Brain pericyte (primary cell): Measurements from ENCODE around the gene MOGAT3.

Experiments
- DNase-seq: peaks from one replicate; pipeline ENCODE4 v3.0.0-alpha.2; 2012; ENCODE audit warnings: low read depth, low spot score

MOGAT3 gene

DNA sequence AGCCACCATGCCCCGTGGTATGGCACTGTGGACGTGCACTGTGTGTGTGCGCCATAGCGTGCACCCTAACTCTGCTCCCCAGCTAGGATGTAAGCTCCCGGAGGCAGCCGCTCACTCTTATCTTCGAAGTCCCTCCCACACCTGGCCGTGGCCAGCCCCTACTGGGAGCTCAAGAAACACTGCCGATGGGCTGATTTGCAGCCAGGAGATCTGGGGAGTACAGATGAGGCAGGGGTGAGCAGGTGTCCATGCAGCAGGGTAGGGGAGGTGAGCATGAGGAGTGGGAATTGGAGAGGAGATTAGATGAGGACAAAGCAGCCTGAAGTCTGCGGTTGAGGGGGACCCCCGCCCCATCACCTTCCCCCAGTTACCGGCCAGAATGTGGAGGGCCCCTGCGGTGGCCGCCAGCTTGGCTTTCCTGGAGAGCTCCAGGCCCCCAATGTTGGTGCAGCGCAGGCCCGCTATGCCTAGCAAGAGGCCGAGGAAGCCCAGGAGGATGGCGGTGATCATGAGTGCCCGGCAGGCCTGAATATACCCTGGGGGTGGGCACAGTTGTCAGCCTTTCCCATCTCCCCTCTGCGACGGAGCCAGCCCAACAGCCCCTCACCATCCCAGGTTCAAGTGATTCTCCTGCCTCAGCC, 33.2 kb upstream of the MOGAT3 start:
- DNase-seq = no peak

DNA sequence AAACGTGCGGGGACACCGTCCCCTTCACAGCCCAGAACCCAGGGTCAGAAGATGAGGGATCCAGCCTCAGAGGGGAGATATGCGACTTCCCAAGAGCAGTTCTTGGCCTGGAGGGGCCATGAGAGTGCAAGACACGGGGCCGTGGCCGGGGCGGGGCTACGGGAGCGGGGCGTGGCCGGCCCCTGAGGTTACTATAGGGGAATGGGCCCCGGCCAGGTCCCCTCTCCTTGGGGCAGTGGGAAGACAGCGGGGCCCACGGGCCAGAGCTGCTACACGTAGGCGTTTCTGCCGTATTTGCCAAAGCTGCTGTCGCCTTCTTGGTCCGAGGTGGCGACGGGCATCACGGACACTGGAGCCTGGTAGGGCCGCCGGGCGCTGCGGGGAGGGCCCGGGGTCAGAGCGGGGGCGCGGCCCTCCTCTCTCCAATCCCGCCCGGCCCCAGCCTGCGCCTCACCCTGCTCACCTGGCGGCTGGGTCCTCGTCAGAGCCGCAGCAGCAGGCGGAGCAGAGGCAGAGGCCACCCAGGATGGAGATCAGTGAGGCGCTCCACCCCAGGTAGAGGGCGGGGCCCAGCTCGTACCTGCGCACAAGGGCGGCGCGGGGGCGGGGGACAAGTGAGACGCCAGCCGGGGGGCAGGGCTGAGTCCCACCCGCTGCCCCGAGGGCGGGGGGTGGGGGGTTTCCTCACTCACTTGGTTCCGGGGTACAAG, 31.5 kb upstream of the MOGAT3 start:
- no peak for DNase-seq

DNA sequence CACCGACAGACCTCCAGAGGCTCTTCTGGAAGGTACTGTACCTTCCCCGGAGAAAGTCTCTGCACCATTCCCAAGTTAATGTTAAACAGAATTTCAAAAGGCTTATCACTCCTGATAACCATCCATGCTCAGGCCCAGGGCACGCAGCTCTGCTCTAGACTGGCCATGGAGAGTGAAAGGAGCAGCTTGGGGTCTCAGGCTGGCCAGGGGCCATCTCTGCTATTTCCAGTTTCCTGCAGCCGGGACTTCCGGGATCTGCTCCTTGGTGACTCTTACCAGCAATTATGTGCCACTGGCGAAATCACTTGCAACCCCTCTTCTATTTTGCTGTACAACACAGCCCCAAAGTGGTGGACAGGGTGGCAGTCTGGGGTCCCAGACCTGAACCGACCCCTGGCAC, 30.8 kb upstream of the MOGAT3 start:
- no peak for DNase-seq

DNA sequence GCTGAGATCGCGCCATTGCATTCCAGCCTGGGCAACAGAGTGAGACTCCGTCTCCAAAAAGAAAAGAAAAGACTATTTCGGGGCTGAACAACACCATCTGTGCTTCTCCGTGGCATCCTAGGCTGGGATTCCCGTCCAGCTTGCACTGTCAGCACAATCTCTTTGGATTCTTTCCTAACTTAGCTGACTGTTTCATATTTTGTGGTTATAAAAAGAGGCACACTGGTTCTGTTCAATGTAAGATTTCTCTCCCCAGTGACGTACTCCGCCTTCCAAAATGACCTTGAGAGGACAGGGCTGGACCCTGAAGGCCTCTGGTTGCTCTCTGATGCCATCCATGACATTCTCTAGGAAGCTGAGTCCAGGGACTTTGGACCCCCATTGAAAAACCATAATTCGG, 25.9 kb upstream of the MOGAT3 start:
- no peak for DNase-seq

DNA sequence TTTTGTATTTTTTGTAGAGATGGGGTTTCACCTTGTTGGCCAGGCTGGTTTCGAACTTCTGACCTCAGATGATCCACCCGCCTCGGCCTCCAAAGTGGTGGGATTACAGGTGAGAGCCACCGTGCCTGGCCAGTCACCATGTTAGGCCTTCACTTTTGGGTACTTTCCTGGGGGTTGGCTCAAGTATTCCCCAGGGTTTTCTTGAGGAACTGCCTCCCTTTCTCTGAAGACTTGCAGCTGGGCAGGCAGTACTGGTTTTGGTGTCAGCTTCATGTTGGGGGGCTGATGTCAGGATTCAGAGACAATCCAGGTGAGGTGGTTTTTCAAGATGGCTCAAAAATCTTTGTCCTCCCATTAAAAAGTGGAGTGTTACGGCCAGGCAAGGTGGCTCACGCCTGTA, 24.8 kb upstream of the MOGAT3 start:
- no peak for DNase-seq

DNA sequence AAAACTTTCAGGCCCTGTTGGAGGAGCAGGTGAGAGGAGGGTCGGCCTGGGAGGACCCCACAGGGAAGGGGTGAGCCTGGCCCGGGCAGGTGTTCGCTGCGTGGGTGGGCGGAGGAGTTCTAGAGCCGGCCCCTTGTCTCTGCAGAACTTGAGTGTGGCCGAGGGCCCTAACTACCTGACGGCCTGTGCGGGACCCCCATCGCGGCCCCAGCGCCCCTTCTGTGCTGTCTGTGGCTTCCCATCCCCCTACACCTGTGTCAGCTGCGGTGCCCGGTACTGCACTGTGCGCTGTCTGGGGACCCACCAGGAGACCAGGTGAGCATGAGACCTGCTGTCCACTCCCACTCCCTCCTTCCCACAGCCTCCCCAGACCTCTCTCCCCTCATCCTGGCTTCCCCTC, 22.7 kb upstream of the MOGAT3 start:
- no peak for DNase-seq

DNA sequence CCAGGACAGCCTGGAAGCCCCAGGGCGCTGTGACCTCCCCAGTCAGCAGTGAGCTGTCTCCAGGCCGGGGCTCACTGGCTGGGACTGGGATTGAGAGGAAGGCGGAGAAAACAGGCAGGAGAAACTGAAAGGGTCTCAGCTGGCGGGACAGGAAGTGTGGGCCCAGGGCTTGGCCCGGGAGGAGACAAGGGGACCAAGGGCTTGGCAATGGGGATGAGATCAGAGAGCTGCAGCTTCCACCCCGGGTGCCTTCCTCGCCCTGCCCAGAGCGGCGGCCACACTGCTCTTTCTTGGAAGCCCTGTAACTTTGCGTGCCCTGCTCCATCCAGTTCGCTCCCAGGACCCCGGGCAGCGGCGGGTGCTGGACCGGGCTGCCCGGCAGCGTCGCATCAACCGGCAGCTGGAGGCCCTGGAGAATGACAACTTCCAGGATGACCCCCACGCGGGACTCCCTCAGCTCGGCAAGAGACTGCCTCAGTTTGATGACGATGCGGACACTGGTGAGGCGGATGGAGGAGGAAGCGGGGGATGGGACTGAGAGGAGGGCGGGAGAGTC, 21.5 kb upstream of the MOGAT3 start:
- no peak for DNase-seq

DNA sequence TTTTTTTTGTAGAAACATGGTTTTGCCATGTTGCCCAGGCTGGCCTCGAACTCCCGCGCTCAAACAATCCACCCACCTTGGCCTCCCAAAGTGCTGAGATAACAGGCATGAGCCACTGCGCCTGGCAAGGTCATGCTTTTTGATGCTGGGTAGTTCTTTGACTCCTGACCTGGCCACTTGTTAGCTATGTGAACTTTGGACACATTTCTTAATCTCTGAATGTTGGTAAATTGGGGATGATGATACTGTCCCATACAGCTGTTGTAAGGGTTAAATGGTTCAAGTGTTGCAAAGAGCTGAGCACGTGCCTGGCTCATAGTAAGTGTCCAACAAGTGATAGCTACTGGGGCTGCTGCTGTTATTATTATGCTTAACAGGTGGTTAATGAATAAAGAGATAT, 19.5 kb upstream of the MOGAT3 start:
- no peak for DNase-seq

DNA sequence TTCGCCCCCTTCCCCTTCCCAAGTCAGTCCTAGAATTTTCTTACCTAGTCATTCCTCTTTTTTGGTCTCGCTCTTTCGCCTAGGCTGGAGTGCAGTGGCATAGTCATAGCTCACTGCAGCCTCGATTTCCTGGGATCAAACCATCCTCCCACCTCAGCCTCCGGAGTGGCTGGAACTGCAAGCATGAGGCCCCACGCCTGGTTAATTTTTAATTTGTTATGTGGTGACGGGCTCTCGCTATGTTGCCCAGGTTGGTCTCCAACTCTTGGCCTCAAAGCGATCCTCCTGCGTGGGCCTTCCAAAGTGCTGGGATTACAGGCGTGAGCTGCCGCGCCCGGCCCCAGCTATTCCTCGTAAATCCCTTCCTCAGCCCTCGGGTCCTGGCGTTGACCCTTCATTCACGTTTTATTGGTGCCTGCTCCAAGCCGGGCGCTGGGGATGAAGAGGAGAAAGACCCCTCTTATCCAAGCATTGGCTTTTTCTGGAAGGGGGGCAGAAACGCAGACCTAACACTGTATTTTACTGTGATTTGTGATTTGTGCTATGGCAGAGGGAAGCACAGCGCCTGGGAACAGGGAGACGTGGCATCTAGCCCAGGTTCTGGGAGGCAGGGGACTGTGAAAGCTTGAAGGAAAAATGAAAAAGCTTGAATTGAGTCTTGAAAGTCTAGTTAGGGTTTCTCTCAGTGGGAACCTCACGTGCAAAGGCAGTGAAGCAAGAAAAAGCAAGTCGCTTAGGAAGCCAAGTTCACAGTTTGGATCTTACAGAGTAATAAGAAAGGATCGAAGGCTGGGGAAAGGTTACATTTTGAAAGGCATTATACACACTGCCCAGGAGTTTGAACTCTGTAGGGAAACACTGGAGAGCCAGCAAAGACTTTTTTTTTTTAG, 17.6 kb upstream of the MOGAT3 start:
- no peak for DNase-seq

DNA sequence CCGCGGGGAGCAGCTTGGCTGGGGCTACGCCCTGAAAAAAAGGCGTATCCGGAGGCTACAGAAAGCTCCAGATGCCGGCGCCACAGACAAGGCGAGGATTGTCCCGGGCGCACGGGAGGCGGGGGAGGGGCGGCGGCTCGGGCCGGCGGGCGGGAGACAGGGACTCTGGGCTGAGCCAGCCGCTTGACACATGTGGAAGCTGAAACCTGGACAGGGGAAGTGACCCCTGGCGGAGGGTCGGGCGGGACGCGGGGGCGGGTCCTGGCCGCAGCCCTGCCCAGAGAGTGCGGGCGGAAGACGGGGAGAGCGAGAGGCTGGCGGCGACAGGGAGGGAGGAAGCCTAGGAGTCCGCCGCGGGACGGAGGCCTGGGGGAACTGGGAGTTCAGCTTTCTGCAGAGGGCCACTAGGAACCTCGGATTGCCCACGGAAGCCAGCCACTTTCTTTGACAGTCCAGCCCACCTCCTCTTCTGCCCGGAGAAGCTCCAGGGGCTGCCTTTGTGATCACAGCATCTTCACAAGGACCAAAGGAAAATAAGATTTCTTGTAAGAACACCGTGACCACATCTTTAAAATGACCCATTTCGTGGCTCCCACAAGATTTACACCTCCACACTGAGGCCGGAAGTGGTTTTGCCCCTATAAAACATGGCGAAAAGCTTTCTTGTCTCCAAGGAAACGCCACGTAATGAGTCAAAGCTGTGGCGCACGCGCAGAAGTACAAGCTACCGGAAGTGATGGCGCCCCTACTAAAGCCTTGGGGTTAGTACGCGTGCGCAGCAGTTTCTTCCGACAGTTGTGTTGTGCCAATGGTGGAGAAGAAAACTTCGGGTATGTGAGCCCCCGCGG, 16.8 kb upstream of the MOGAT3 start, which contains the start of the genes PLOD3 and ZNHIT1:
Gene PLOD3 (minus strand): TSS at position 194 of the 848 bp plus-strand sequence. CDS start 307 bp downstream, outside the sequence.
Gene ZNHIT1 (plus strand): TSS at position 778 of the 848 bp plus-strand sequence. CDS start 31 bp downstream, at position 809.
- peak; percentile 91 for DNase-seq

DNA sequence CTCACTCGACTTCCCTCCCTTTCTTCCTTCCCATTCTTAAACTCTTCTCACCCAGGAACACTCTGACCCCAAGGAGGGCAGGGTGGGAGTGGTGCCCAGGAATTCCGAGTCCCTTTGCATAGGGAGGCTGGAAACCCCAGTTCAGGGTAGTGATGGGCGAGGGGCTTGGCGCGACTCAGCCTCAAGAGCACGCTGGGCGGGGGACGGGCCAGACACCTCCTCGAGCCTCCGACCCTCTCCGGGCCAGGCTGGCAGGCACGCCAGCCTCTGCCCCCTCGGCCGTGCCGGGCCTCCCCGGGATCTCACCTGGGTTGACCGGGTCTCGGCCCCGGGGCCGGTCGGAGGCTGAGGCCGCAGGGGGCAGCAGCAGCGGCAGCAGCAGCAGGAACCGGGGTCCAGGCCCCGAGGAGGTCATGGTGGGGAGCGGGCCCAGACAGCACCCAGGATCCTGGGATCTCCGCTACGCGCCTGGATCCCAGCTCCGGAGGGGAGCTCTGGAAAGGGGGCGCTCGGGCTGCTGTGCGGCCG, 16.1 kb upstream of the MOGAT3 start:
- no peak for DNase-seq

DNA sequence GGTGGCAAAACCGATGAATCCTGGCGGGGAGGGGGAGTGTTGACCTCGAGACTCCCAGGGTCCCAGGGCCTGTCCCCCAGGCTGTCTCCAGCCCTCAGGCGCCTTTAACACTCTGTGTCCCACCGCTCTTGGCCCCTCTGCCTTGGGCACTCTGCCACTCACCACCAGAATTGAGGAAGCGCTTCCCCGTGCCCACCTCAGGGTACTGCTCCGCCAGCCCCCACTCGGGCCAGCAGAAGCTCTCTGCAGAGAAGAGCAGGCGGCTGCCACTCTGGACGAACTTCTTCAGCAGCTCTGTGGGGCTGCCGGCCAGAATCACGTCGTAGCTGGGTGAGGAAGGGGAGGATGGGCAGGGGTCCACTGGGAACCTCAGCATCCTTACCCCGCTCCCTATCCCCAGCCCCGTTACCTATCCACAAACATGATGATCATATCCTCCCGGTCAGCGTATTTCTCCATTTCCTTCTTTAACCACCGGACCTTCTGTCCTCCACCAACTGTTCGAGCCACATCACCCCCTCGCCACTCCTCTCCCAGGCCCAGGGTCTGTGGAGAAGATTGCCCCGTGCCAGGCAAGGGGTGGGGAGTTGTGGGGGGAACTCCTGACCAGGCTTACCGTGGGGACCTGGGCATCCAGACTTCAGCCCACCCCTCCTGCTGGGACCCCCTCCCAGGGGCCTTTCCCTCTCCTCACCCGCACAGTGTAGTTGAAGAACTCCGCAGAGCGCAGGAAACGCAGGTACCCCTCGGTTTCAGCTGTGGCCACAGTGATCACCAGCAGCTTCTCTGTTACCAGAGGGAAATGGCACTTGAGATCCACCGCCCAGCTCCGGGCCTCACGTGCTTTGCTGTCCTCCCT, 15.4 kb upstream of the MOGAT3 start:
- DNase-seq = no peak

DNA sequence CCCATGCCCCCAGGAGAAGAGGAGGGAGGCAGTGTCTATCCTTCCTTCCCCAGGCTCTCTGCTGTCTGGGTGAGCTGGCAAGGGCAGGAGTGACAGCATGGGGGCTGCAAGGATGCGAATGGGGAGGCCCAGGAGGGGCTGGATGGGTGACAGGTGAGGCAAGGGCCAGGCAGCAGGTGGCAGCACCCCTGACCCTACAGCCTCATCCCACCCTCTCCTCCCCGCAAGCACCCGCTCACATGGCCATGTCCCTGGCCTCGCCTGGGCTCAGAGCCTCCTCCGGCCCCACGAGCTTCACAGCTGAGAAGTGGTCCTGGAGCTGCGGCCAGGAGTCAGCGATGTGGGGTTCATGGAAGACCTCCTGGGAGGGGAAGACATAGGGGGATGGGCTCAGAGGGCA, 11.2 kb upstream of the MOGAT3 start:
- no peak for DNase-seq

DNA sequence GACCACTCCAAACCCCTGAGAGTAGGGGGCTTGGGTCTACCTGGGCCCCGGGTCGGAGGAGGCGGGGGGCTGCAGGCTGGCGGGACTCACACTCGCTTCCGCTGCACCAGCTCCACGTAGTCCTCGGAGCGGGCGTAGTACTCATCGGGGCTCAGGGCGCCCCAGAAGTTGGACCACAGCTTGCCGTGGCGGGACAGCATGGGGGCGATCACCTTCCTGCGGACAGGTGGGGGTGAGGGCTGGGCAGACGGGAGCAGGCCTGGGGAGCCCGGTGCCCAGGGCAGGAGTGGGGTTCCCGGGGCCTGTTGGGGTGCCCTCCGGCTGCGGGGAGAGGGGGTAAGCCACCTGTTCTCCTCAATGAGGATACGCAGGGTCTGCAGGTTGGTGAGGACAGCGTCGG, 10.7 kb upstream of the MOGAT3 start:
- no peak for DNase-seq

DNA sequence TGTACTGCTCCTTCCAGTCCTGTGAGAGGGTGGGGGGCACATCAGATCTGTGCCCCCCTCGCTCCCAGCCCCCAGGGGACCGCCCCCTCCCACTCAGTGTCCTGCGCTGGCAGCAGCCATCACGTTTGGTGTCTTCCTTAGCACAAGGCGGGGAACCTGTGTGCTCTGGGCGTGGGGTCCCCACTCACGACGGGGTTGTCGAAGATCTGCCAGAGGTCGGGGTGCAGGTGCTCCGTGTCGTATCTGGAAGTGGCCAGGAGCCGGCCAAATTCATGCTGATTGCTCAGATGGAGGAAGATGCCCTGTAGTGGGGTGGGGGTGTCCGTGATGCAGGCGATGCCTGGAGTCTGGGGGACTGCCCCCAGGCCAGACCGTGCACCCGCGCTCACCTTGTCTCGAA, 9.3 kb upstream of the MOGAT3 start:
- no peak for DNase-seq

DNA sequence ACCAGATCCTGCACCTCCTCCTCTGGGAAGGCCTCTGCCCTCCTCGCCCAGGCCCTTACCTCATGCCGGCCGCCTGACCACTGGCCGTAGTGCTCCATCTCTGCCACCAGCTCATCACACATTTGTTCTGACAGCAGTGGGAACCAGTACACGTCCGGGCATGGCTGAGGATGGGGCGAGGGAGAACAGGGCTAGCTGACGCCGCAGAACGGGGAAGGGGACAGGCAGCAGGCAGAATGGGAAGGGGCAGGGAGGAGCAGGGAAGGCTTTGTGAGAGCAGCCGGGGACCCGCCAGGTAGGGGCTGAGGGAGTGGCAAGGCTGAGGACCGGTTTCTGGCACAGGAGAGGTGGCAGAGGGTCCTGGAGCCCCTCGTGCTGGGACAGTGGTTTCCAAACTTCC, 8.0 kb upstream of the MOGAT3 start:
- DNase-seq = no peak

DNA sequence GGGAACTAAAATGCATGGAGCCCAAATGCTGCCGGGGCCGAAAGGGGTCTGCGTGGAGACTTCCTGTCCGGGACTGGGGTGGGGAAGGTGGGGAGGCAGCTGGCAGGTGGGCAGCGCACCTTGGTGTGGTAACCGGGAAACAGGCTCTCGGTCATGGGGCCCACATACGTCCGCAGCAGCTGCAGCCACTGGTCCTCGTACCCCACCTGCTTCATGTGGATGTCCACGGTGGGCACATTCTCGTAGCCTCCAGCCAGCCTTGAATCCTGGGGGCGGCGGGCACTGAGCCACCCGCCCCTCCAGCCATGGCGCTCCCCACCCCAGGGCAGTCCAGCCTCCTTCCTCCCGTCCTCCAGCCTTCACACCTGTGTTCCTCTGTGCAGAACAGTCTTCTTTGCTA, 6.6 kb upstream of the MOGAT3 start:
- no peak for DNase-seq

DNA sequence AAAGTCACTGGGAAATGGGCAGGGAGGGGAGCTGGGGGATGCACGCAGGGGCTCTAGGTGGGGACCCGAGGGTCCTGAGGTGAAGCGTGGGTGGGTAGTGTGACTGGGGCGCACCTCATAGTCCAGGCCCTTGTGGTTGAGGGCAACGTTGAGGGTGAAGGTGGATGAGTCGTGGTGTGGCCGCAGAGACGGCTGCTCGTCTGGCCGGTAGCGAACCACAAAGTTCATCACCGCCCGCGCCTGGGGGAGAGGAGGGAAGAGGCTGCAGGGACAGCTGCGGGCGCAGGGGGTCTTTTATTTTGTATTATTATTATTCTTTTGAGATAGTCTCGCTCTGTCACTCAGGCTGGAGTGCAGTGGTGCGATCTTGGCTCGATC, 5.8 kb upstream of the MOGAT3 start:
- DNase-seq = no peak

DNA sequence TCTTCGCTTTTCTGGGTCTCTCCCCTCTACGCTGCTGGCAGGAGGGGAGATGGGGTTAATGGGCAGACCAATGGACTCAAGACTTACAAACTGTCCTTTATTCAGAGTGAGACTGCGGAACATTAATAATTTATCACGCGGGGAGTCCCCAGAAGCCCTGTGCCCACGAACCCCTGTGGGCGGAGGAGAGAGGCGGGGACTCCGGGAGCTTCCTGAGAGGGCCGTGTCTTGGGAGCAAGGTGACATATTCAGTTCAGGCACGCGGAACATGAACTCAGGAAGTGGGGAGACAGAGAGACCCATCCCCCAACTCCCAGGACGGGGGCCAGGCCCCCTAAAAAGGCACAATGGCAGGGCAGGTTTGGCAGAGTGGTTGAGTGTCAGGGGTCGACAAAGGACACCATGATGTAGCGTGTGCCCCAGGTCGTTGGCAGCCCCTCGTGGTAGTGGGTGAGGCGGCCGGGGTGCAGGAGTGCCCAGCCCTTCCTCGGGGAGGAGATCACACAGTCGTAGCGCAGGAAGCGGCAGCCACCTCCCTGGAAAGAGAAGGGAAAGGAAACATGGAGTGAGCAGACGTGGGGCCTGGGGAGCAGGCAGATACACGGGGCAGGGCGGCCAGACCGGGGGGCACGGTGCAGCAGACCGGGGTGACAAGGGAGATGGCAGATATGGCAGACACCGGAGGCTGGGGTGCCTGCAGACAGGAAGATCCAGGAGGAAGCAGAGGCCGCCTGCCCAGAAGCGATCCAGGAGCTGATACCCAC, 5.2 kb upstream of the MOGAT3 start:
- no peak for DNase-seq
